T-helper 1 cell treated with Interleukin-12 subunit alpha and Interleukin-12 subunit beta and Interleukin-4 antibody, amounts not matched to agents 30 μg/mL and 1 μg/mL, for 36 hours (primary cell): ENCODE measurements around the gene AIF1.

Experiments
- H3K27ac Mint-ChIP-seq: one replicate; pipeline ENCODE4 v1.8.0; 2021; ENCODE audit warnings: mild to moderate bottlenecking, mixed read lengths
- H3K27me3 Mint-ChIP-seq: one replicate; pipeline ENCODE4 v1.8.0; 2021; ENCODE audit warnings: low read depth, mixed read lengths
- H3K36me3 Mint-ChIP-seq: one replicate; pipeline ENCODE4 v1.8.0; 2021; ENCODE audit warnings: low read depth, mixed read lengths
- H3K4me1 Mint-ChIP-seq: one replicate; pipeline ENCODE4 v1.8.0; 2021; ENCODE audit warnings: low read depth, mixed read lengths
- H3K4me3 Mint-ChIP-seq: one replicate; pipeline ENCODE4 v1.8.0; 2021; ENCODE audit warnings: mild to moderate bottlenecking, moderate library complexity, mixed read lengths
- H3K9me3 Mint-ChIP-seq: one replicate; pipeline ENCODE4 v1.8.0; 2021; ENCODE audit warnings: mixed read lengths

The AIF1 gene

GRCh38 chr6:31640612-31641011 lies 25.6 kb downstream of the AIF1 start:
- Mint-ChIP-seq H3K36me3 (peaks cover 51% of the 10 kb centered on the region), H3K27ac (no peak overlapping the region), H3K4me1 (peaks cover 2% of the 10 kb centered on the region), H3K27me3 (no peaks in the 10 kb centered on the region), H3K4me3 (no peak overlapping the region), H3K9me3 (no peaks in the 10 kb centered on the region)

DNA sequence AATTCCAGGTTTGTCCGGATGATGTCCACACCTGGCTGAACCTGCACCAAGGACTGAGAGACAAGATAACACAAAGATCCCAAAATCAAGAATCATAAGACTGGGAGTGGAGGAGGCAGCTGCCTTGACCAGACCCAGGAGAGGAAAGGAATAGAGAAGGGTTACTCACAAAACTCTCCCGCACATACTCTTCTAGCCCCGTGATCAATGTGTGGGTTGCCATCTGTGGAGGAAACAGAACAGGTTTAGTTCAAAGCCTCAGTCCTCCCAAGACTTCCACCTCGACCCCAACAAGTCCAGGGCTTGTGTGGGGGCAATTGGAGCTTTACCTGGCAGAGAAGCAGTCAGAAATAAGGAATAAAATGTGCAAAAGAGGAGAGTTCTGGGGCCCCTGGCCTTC lies 26.3 kb downstream of the AIF1 start:
- H3K9me3 Mint-ChIP-seq: no peaks in the 10 kb centered on the region
- H3K27ac Mint-ChIP-seq: no peak overlapping the region
- peaks cover 2% of the 10 kb centered on the region for H3K4me1 Mint-ChIP-seq
- no peaks in the 10 kb centered on the region for H3K27me3 Mint-ChIP-seq
- H3K36me3 Mint-ChIP-seq: peaks cover 49% of the 10 kb centered on the region
- H3K4me3 Mint-ChIP-seq: no peak overlapping the region

DNA sequence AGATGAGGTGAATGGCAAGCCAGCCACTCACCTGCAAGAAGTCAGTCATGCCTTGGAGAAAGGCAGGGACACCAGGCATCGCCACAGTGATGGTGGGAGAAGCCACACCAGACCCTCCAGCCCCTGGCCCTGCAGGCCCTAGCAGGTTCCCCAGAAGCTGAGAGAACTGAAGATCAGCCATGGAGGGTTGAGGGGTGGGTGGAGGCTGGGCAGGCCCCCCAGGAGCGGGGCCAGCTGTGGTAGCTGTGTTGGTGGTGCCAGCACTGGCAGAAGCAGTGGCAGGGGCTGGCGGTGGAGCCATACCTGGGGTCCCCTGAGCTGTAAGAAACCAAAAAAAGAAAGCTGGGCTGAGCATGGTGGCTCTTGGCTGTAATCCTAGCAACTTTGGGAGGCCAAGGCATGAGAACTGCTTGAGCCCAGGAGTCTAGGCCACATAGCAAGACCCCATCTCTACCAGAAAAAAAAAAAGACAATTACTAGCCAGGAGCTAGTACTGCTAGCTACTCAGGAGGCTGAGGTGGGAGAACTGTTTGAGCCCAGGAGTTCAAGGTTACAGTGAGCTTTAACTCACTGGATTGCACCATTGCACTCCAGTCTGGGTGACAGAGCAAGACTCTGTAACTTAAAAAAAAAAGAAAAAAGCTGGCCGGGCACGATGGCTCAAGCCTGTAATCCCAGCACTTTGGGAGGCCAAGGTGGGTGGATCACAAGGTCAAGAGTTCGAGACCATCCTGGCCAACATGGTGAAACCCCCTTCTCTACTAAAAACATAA lies 27.9 kb downstream of the AIF1 start:
- peaks cover 46% of the 10 kb centered on the region for H3K36me3 Mint-ChIP-seq
- H3K27ac Mint-ChIP-seq: no peak overlapping the region
- no peak overlapping the region for H3K4me3 Mint-ChIP-seq
- H3K27me3 Mint-ChIP-seq: no peaks in the 10 kb centered on the region
- H3K9me3 Mint-ChIP-seq: no peaks in the 10 kb centered on the region
- peaks cover 2% of the 10 kb centered on the region for H3K4me1 Mint-ChIP-seq

- H3K36me3 Mint-ChIP-seq: peaks cover 47% of the 10 kb centered on the region
- H3K27ac Mint-ChIP-seq: no peak overlapping the region
- H3K4me1 Mint-ChIP-seq: peaks cover 2% of the 10 kb centered on the region
- H3K9me3 Mint-ChIP-seq: no peaks in the 10 kb centered on the region
- H3K4me3 Mint-ChIP-seq: no peak overlapping the region
- no peaks in the 10 kb centered on the region for H3K27me3 Mint-ChIP-seq
Observed at GRCh38 chr6:31643818-31644454, 28.9 kb downstream of the AIF1 start.

- H3K9me3 Mint-ChIP-seq: no peaks in the 10 kb centered on the region
- no peak overlapping the region for H3K4me3 Mint-ChIP-seq
- H3K27ac Mint-ChIP-seq: peak overlapping the region; percentile 28
- H3K27me3 Mint-ChIP-seq: no peaks in the 10 kb centered on the region
- H3K36me3 Mint-ChIP-seq: peaks cover 49% of the 10 kb centered on the region
- H3K4me1 Mint-ChIP-seq: peaks cover 10% of the 10 kb centered on the region
Observed at GRCh38 chr6:31645325-31645724, 30.3 kb downstream of the AIF1 start.

DNA sequence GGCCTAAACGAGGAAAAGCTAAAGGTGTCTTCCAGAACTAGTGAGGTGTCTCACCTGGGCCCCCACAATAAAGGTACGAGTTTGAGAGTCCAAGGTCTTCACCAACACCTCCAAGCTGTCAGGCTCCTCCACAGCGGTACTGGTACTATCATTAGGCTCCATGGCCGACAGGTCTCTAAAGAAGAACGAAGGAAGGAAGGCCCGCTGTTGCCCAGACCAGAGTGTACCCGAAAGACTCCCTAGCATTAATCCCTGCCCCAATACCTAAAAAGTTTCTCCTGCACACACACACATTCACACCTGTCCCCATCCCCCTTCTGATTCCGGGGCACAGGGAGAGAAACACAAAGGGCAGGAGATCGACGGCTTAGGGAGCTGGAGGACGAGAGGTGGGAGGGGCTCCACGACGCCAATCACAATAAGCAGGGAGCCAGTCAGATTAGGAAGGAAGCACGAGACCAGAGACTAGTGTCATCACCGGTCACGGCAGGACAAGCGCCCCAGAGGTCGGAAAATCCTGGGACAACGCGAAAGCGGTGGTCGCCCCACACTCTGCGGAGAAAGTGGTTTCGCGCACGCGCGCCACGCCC lies 36.7 kb downstream of the AIF1 start:
- Mint-ChIP-seq H3K27me3 (no peaks in the 10 kb centered on the region), H3K4me1 (peaks cover 27% of the 10 kb centered on the region), H3K27ac (peak overlapping the region; percentile 99), H3K4me3 (peak overlapping the region; percentile 98), H3K36me3 (peaks cover 40% of the 10 kb centered on the region), H3K9me3 (no peaks in the 10 kb centered on the region)

DNA sequence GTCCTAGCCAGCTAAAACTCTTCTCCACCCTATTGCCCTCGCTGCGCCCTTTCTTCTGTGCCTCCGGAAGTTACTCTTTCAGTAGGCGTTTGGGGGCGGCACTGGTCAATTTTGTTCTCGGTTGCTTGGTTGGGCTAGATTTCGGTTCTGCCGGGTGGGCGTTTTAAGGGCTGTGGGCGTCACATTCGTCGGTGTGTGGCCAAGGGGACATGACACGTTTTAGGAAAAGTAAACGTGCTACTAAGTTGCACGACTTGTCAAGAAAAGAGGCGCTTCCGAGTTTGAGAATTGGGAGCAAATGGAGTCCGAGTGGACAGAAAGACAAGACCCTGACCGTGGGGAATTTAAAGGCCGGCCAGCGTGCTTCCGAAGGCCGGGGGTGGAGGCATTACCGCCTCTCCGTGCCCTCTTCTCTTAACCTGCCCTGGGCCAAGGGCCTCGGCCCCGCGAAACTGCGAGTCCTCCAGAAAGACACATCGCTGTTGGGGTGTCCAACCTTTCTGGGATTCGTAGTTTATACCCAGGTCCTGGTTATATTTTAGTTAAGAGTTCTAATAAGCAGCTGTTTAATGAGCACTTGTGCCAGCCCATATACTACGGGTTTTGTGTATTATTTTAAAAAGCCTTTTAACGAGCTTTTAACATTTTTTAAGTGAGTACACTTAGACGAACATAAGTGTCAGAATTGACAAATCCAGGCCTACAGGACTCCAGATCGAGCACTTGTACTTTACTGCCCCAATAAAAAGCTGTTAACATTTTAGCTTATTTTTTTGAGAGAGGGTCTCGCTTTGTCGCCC lies 38.1 kb downstream of the AIF1 start:
- Mint-ChIP-seq H3K4me1 (peaks cover 37% of the 10 kb centered on the region), H3K27ac (peak overlapping the region; percentile 99), H3K27me3 (no peaks in the 10 kb centered on the region), H3K9me3 (no peaks in the 10 kb centered on the region), H3K36me3 (peaks cover 42% of the 10 kb centered on the region), H3K4me3 (peak overlapping the region; percentile 98)

DNA sequence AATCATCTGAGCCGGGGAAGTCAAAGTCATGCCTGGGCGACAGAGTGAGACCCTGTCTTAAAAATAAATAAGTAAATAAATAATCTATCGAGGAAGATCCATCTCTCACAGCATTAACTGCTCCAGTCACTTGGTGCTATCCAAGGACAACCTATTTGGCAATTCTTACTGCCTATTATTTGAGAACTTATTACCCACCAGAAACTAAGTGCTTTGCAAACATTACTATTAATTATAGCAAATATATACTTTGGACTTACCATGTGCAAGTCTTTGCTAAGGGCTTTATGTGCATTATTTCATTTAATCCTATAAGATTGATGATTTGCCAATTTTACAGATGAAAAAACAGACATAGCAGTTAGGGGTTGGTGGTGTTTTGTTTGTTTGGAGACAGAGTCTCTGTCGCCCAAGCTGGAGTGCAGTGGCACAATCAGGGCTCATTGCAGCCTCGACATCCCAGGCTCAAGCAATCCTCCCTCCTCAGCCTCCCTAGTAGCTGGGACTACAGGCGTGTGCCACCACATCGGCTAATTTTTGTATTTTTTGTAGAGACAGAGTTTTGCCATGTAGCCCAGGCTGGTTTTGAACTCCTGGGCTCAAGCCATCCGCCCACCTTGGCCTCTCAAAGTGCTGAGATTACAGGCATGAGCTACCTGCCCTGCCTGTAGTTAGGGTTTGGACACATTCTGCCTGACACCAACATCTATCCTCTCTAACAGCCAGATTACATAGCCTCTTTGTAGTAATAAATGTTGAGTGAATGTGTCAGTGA lies 39.7 kb downstream of the AIF1 start:
- Mint-ChIP-seq H3K27ac (no peak overlapping the region), H3K4me1 (peaks cover 46% of the 10 kb centered on the region), H3K27me3 (no peaks in the 10 kb centered on the region), H3K9me3 (no peaks in the 10 kb centered on the region), H3K36me3 (peaks cover 35% of the 10 kb centered on the region), H3K4me3 (no peak overlapping the region)

DNA sequence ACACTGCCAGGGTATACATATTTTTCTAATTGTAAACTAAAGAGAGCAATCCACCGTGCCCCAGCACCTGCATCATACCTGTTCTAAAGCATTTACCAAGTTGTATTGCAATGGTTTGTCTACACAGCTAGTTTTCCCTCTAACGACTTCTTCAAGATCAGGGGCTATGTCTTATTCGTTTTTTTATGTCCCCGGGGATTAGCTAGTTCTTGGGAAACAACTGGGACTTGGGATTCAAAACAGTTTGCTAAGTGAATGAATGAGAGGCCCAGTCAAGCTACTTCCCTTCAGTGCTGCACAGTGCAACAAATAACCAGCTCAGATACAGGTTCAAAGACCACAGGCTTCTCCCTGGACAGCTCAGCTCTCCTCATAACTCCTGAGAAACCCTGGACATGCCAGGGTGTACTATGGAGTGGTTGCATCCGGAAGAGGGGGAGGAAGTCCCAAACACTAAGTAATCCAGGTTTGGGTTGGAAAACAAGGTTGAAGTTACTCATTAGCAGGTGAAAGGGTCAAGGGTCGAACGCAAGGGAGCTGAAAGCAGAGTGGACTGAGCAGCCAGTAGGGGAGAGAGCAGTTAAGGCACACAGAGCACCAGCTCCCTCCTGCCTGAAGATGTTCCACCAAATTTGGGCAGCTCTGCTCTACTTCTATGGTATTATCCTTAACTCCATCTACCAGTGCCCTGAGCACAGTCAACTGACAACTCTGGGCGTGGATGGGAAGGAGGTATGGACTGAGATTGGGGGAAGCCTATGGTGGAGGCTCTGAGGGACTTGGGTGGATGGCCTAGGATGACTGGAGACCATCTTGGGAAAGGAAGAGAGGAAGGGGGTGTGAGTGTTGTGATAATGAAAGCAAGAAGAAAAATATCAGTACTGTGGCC lies 40.6 kb downstream of the AIF1 start, which contains the start of gene APOM:
TSS of gene APOM (plus strand) at position 546 of the 889 bp plus-strand sequence. CDS start at position 619, 73 bp downstream.
- peaks cover 39% of the 10 kb centered on the region for H3K36me3 Mint-ChIP-seq
- H3K27ac Mint-ChIP-seq: no peak within 1 kb of the TSS
- H3K27me3 Mint-ChIP-seq: no peaks in the 10 kb centered on the region
- H3K9me3 Mint-ChIP-seq: no peaks in the 10 kb centered on the region
- peaks cover 47% of the 10 kb centered on the region for H3K4me1 Mint-ChIP-seq
- peak within 1 kb of the TSS; percentile 38 for H3K4me3 Mint-ChIP-seq

GRCh38 chr6:31657406-31658157 lies 42.5 kb downstream of the AIF1 start:
- no peaks in the 10 kb centered on the region for H3K27me3 Mint-ChIP-seq
- H3K27ac Mint-ChIP-seq: peak overlapping the region; percentile 67
- peaks cover 45% of the 10 kb centered on the region for H3K4me1 Mint-ChIP-seq
- H3K4me3 Mint-ChIP-seq: peak overlapping the region; percentile 76
- no peaks in the 10 kb centered on the region for H3K9me3 Mint-ChIP-seq
- H3K36me3 Mint-ChIP-seq: peaks cover 42% of the 10 kb centered on the region

DNA sequence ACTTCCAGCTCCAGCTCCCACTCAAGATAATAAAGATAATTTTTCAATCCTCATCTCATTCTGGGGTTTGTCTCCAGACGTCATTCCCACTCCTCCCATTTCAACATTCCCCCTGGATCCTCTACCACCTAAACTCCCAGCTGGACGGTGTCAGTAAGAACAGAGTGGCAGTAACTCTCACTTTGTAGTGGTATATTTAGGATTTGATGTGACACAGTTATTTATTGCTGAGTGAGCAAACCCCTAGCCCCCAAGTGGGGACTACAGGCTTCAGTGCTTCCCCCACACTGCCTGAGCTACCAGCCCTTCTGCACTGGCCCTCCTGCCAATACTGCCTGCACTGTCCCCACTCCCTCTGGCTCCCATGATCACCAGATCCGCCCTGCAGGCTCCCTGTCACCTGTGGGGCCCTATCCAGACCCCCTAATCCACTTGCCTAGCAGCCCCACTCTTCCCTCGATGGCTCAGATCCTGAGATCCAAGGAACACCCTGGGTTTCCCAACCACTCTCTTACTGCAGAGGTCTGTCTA lies 43.2 kb downstream of the AIF1 start:
- Mint-ChIP-seq H3K4me3 (peak overlapping the region; percentile 76), H3K36me3 (peaks cover 45% of the 10 kb centered on the region), H3K9me3 (no peaks in the 10 kb centered on the region), H3K27me3 (no peaks in the 10 kb centered on the region), H3K27ac (peak overlapping the region; percentile 67), H3K4me1 (peaks cover 47% of the 10 kb centered on the region)

DNA sequence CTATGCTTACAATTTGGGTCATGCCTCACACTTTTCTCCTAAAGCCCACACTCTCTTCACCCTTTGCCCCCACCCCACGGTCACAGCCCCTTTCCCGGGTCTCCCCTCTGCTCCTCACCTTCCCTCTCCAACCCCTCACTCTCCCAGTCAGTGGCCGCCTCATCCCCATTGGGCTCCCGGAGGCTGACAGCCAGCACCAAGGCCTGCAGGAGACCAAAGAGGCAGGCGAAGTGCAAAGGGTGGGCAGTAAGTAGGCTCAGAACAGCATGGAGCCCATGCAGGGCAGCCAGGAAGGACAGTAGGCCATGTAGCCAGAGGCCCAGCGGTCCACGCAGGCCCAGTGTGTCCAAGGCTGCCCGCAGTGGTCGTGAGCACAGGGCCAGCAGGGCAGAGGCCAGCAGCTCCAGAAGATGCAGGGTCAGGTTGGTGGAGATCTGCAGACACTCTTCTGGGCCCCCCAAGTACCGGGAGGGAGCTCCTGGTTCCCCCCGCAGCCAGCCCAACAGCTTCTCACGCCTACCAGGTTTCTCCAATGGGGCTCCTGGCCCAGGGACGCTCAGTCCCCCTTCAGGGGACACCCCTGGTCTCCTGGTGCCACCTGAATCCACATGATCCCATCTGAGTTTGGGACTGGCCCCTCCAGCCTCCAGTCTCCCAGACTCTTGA lies 44.1 kb downstream of the AIF1 start:
- Mint-ChIP-seq H3K36me3 (peaks cover 50% of the 10 kb centered on the region), H3K27me3 (no peaks in the 10 kb centered on the region), H3K27ac (peak overlapping the region; percentile 88), H3K9me3 (no peaks in the 10 kb centered on the region), H3K4me3 (peak overlapping the region; percentile 93), H3K4me1 (peaks cover 55% of the 10 kb centered on the region)
